ENCODE measurements around the gene ANKRD16.

DNA sequence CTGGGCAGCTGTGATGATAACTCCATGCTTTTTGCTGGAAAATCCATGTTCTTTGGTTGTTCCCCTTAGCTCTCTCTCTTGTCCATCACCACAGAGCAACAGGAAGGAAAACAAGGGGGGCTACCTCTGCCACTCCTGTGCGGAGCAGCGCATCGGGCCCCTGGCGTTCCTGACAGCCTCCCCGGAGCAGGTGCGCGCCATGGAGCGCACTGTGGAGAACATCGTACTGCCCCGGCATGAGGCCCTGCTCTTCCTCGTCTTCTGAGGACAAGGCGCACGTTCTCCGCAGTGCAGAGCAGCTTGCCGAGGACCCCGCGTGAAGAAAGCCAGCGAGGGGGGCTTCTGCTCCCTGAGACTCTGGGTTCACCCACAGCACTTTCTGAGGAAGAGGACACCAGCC is 47.3 kb upstream of the ANKRD16 start:
- TF ChIP-seq, protein P1, sequence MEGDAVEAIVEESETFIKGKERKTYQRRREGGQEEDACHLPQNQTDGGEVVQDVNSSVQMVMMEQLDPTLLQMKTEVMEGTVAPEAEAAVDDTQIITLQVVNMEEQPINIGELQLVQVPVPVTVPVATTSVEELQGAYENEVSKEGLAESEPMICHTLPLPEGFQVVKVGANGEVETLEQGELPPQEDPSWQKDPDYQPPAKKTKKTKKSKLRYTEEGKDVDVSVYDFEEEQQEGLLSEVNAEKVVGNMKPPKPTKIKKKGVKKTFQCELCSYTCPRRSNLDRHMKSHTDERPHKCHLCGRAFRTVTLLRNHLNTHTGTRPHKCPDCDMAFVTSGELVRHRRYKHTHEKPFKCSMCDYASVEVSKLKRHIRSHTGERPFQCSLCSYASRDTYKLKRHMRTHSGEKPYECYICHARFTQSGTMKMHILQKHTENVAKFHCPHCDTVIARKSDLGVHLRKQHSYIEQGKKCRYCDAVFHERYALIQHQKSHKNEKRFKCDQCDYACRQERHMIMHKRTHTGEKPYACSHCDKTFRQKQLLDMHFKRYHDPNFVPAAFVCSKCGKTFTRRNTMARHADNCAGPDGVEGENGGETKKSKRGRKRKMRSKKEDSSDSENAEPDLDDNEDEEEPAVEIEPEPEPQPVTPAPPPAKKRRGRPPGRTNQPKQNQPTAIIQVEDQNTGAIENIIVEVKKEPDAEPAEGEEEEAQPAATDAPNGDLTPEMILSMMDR (IDR thresholded peaks at IDR 0.05), result no peak
- no peak for TF ChIP-seq POLR2A (IDR thresholded peaks at IDR 0.05)
